ENCODE measurements around the gene MOCS1. TPM values are rescaled to one million over a fixed set of nuclear protein-coding genes. Genes with fewer than 3 reads are reported as not detected.

Gene MOCS1
- total and polyA plus RNA-seq, 4 donors, result 10.3 to 23.0 (median 19.2) TPM

- 92 to 93% methylated on average over 3 of the region's 3 CpGs for WGBS, 2 donors
- peaks cover 0 to 44% (median 22%) of the 10 kb centered on the region in 4 donors for H3K36me3 ChIP-seq (ENCODE audit: control insufficient read depth in 4 of 4, insufficient read depth in 4 of 4, low read length in 4 of 4)
- no peaks in the 10 kb centered on the region for H3K4me1 ChIP-seq (ENCODE audit: control insufficient read depth in 5 of 5, insufficient read depth in 5 of 5, low read length in 5 of 5)
- DNase-seq, result no peak
- H3K27me3 ChIP-seq (ENCODE audit: control insufficient read depth in 3 of 3, insufficient read depth in 3 of 3, low read length in 2 of 3), result no peaks in the 10 kb centered on the region
- H3K27ac ChIP-seq (ENCODE audit: low read depth in 1 of 2, low read length in 1 of 2), result no peak overlapping the region
- H3K9me3 ChIP-seq (ENCODE audit: control insufficient read depth in 4 of 4, insufficient read depth in 3 of 4, low read length in 3 of 4), result no peaks in the 10 kb centered on the region
- no peak for TF ChIP-seq CTCF (IDR thresholded peaks at IDR 0.05; ENCODE audit: control extremely low read depth, extremely low read depth)
- no peak overlapping the region for H3K4me3 ChIP-seq
- no peak for ATAC-seq (ENCODE audit: insufficient read depth, low FRiP score)
- H3K9ac ChIP-seq (ENCODE audit: insufficient read depth in 1 of 2, low read length in 2 of 2), result no peak overlapping the region
Measured at GRCh38 chr6:39897698-39898097, 36.6 kb downstream of the MOCS1 start.

- no peaks in the 10 kb centered on the region for H3K4me1 ChIP-seq (ENCODE audit: control insufficient read depth in 5 of 5, insufficient read depth in 5 of 5, low read length in 5 of 5)
- ATAC-seq (ENCODE audit: insufficient read depth, low FRiP score), result no peak
- no peak overlapping the region for H3K9ac ChIP-seq (ENCODE audit: insufficient read depth in 1 of 2, low read length in 2 of 2)
- no peak overlapping the region for H3K27ac ChIP-seq (ENCODE audit: low read depth in 1 of 2, low read length in 1 of 2)
- peaks cover 0 to 43% (median 20%) of the 10 kb centered on the region in 4 donors for H3K36me3 ChIP-seq (ENCODE audit: control insufficient read depth in 4 of 4, insufficient read depth in 4 of 4, low read length in 4 of 4)
- 93 to 94% methylated on average over 12 of the region's 12 CpGs for WGBS, 2 donors
- H3K27me3 ChIP-seq (ENCODE audit: control insufficient read depth in 3 of 3, insufficient read depth in 3 of 3, low read length in 2 of 3), result no peaks in the 10 kb centered on the region
- no peak overlapping the region for H3K4me3 ChIP-seq
- H3K9me3 ChIP-seq (ENCODE audit: control insufficient read depth in 4 of 4, insufficient read depth in 3 of 4, low read length in 3 of 4), result no peaks in the 10 kb centered on the region
- TF ChIP-seq CTCF (IDR thresholded peaks at IDR 0.05; ENCODE audit: control extremely low read depth, extremely low read depth), result no peak
- DNase-seq, result no peak
Measured at GRCh38 chr6:39896701-39897100, 37.6 kb downstream of the MOCS1 start.

- H3K4me1 ChIP-seq (ENCODE audit: control insufficient read depth in 5 of 5, insufficient read depth in 5 of 5, low read length in 5 of 5), result peaks cover 0 to 2% (median 0%) of the 10 kb centered on the region in 5 donors
- no peak for TF ChIP-seq CTCF (IDR thresholded peaks at IDR 0.05; ENCODE audit: control extremely low read depth, extremely low read depth)
- no peak overlapping the region for H3K4me3 ChIP-seq
- no peak for DNase-seq
- peaks cover 0 to 25% (median 10%) of the 10 kb centered on the region in 4 donors for H3K36me3 ChIP-seq (ENCODE audit: control insufficient read depth in 4 of 4, insufficient read depth in 4 of 4, low read length in 4 of 4)
- no peak for ATAC-seq (ENCODE audit: insufficient read depth, low FRiP score)
- no peaks in the 10 kb centered on the region for H3K9me3 ChIP-seq (ENCODE audit: control insufficient read depth in 4 of 4, insufficient read depth in 3 of 4, low read length in 3 of 4)
- H3K9ac ChIP-seq (ENCODE audit: insufficient read depth in 1 of 2, low read length in 2 of 2), result no peak overlapping the region
- 87 to 92% methylated on average over 8 of the region's 8 CpGs for WGBS, 2 donors
- no peaks in the 10 kb centered on the region for H3K27me3 ChIP-seq (ENCODE audit: control insufficient read depth in 3 of 3, insufficient read depth in 3 of 3, low read length in 2 of 3)
- H3K27ac ChIP-seq (ENCODE audit: low read depth in 1 of 2, low read length in 1 of 2), result no peak overlapping the region
Measured at GRCh38 chr6:39893286-39893685, 41.0 kb downstream of the MOCS1 start.

GRCh38 chr6:39892490-39893129 lies 41.7 kb downstream of the MOCS1 start:
- 61 to 68% methylated on average over 2 of the region's 2 CpGs for WGBS, 2 donors
- H3K27me3 ChIP-seq (ENCODE audit: control insufficient read depth in 3 of 3, insufficient read depth in 3 of 3, low read length in 2 of 3), result no peaks in the 10 kb centered on the region
- H3K9me3 ChIP-seq (ENCODE audit: control insufficient read depth in 4 of 4, insufficient read depth in 3 of 4, low read length in 3 of 4), result no peaks in the 10 kb centered on the region
- no peak overlapping the region for H3K9ac ChIP-seq (ENCODE audit: insufficient read depth in 1 of 2, low read length in 2 of 2)
- TF ChIP-seq CTCF (IDR thresholded peaks at IDR 0.05; ENCODE audit: control extremely low read depth, extremely low read depth), result peak; percentile 37
- peaks cover 0 to 8% (median 4%) of the 10 kb centered on the region in 5 donors for H3K4me1 ChIP-seq (ENCODE audit: control insufficient read depth in 5 of 5, insufficient read depth in 5 of 5, low read length in 5 of 5)
- peak; percentile 64 to 75 (median 71) for DNase-seq
- ATAC-seq (ENCODE audit: insufficient read depth, low FRiP score), result no peak
- no peak overlapping the region for H3K4me3 ChIP-seq
- no peak overlapping the region for H3K27ac ChIP-seq (ENCODE audit: low read depth in 1 of 2, low read length in 1 of 2)
- peaks cover 0 to 18% (median 8%) of the 10 kb centered on the region in 4 donors for H3K36me3 ChIP-seq (ENCODE audit: control insufficient read depth in 4 of 4, insufficient read depth in 4 of 4, low read length in 4 of 4)

Measured in lung (tissue), 12 donors.